ENCODE data around the gene SHISA4.
A peak's percentile ranks its signal among the peaks of the same experiment; 100 is the strongest.
"Not testable (repeated sequence)": the region's sequence is repeated elsewhere in the genome, so short reads cannot be mapped to it uniquely, and the experiment has no call there.

The SHISA4 gene

GRCh38 chr1:201888282-201889089 is at the start of gene SHISA4:
Gene SHISA4 (plus strand): TSS chr1:201888898. CDS start chr1:201888995, 97 bp downstream.
- DNase-seq, result peak; percentile 16

GRCh38 chr1:201839089-201839488 is 49.6 kb upstream of the SHISA4 start:
- not testable (repeated sequence) for DNase-seq

- no peak for DNase-seq
Measured at GRCh38 chr1:201840055-201840454, 48.6 kb upstream of the SHISA4 start.

- no peak for DNase-seq
Measured at GRCh38 chr1:201840490-201840889, 48.2 kb upstream of the SHISA4 start.

- no peak for DNase-seq
Measured at GRCh38 chr1:201841265-201841912, 47.3 kb upstream of the SHISA4 start.

GRCh38 chr1:201842472-201843027 is 46.1 kb upstream of the SHISA4 start:
- DNase-seq, result no peak

GRCh38 chr1:201845331-201846083 is 43.2 kb upstream of the SHISA4 start:
- no peak for DNase-seq

GRCh38 chr1:201847150-201847549 is 41.5 kb upstream of the SHISA4 start:
- no peak for DNase-seq

- no peak for DNase-seq
Measured at GRCh38 chr1:201848230-201848629, 40.5 kb upstream of the SHISA4 start.

GRCh38 chr1:201849372-201850052 is 39.2 kb upstream of the SHISA4 start:
- no peak for DNase-seq

GRCh38 chr1:201850053-201850397 is 38.7 kb upstream of the SHISA4 start:
- no peak for DNase-seq

- no peak for DNase-seq
Measured at GRCh38 chr1:201851949-201852348, 36.7 kb upstream of the SHISA4 start.

GRCh38 chr1:201856722-201857121 is 32.0 kb upstream of the SHISA4 start:
- DNase-seq, result not testable (repeated sequence)

GRCh38 chr1:201859424-201859823 is 29.3 kb upstream of the SHISA4 start:
- no peak for DNase-seq

- no peak for DNase-seq
Measured at GRCh38 chr1:201861448-201861847, 27.2 kb upstream of the SHISA4 start.

GRCh38 chr1:201870397-201870796 is 18.3 kb upstream of the SHISA4 start:
- DNase-seq, result no peak

- DNase-seq, result no peak
Measured at GRCh38 chr1:201874672-201875071, 14.0 kb upstream of the SHISA4 start.

GRCh38 chr1:201876148-201876818 is 12.4 kb upstream of the SHISA4 start:
- DNase-seq, result no peak

GRCh38 chr1:201877877-201878401 is 10.8 kb upstream of the SHISA4 start:
- DNase-seq, result no peak

- DNase-seq, result no peak
Measured at GRCh38 chr1:201880928-201881571, 7.6 kb upstream of the SHISA4 start.

GRCh38 chr1:201881617-201882016 is 7.1 kb upstream of the SHISA4 start:
- DNase-seq, result no peak

Data from activated naive CD4-positive, alpha-beta T cell treated with Interleukin-2 at 50 U/mL for 16 hours (primary cell).